Stimulated activated effector memory CD8-positive, alpha-beta T cell treated with anti-CD3 and anti-CD28 coated beads, Interleukin-12 subunit alpha, Interleukin-12 subunit beta, amount 100 ng/mL, for 72 hours (primary cell): ENCODE measurements around the gene DMD.

Experiments used
- ATAC-seq: fragments of 150-1000 bp; cut with Tn5 transposase; 2 replicates; pipeline ENCODE4 v1.10.0; 2021
- DNase-seq, 2 donors: peaks; one replicate each; pipeline ENCODE4 v3.0.0; 2021 to 2022; ENCODE audit warnings: low spot score in 2 of 2
- H3K27ac Mint-ChIP-seq: one replicate; pipeline ENCODE4 v1.8.0; 2022; ENCODE audit warnings: mild to moderate bottlenecking, mixed read lengths
- H3K36me3 Mint-ChIP-seq: one replicate; pipeline ENCODE4 v1.8.0; 2022; ENCODE audit warnings: mild to moderate bottlenecking, mixed read lengths
- H3K4me1 Mint-ChIP-seq: one replicate; pipeline ENCODE4 v1.8.0; 2022; ENCODE audit warnings: mixed read lengths
- H3K4me3 Mint-ChIP-seq: one replicate; pipeline ENCODE4 v1.8.0; 2022; ENCODE audit warnings: mild to moderate bottlenecking, mixed read lengths
- H3K9me3 Mint-ChIP-seq: one replicate; pipeline ENCODE4 v1.8.0; 2022; ENCODE audit warnings: mixed read lengths

DMD gene

GRCh38 chrX:32873786-32874185 lies 337.6 kb downstream of the DMD start:
- Mint-ChIP-seq H3K36me3 (no peaks in the 10 kb centered on the region), H3K27ac (no peak overlapping the region), H3K4me1 (no peaks in the 10 kb centered on the region), H3K9me3 (peaks cover 16% of the 10 kb centered on the region), H3K4me3 (no peak overlapping the region)
- ATAC-seq = no peak
- DNase-seq = no peak

GRCh38 chrX:32871636-32872035 lies 339.7 kb downstream of the DMD start:
- no peak overlapping the region for H3K4me3 Mint-ChIP-seq
- no peaks in the 10 kb centered on the region for H3K36me3 Mint-ChIP-seq
- peaks cover 16% of the 10 kb centered on the region for H3K9me3 Mint-ChIP-seq
- DNase-seq (no peak), ATAC-seq (no peak)
- H3K4me1 Mint-ChIP-seq = no peaks in the 10 kb centered on the region
- no peak overlapping the region for H3K27ac Mint-ChIP-seq

GRCh38 chrX:32868524-32868895 lies 342.8 kb downstream of the DMD start:
- Mint-ChIP-seq H3K4me3 (no peak overlapping the region), H3K9me3 (peaks cover 7% of the 10 kb centered on the region), H3K36me3 (no peaks in the 10 kb centered on the region), H3K4me1 (no peaks in the 10 kb centered on the region), H3K27ac (no peak overlapping the region)
- no peak for DNase-seq
- no peak for ATAC-seq

- Mint-ChIP-seq H3K36me3 (no peaks in the 10 kb centered on the region), H3K4me1 (no peaks in the 10 kb centered on the region), H3K4me3 (no peak overlapping the region), H3K9me3 (peaks cover 4% of the 10 kb centered on the region), H3K27ac (no peak overlapping the region)
- no peak for DNase-seq
- no peak for ATAC-seq
Observed at GRCh38 chrX:32867781-32868523, 343.4 kb downstream of the DMD start.

DNA sequence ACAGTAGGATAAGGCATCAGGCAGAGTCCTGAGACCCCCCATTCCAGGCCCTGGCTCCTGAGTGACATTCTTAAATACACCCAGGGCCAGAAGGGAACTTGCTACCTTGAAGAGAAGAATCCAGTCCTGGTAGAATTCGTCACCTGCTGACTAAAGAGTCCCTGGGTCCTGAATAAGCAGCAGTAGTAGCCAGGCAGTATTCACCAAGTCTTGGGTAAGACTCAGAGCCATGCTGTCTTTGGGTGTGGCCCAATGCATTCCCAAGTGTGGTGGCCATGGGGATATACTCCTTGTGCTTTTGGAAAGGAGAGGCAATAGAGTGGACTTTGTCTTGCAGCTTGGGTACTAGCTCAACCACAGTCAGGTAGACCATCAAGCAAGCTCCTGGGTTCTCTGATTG lies 359.1 kb downstream of the DMD start:
- Mint-ChIP-seq H3K36me3 (no peaks in the 10 kb centered on the region), H3K4me3 (no peak overlapping the region), H3K9me3 (no peaks in the 10 kb centered on the region), H3K4me1 (no peaks in the 10 kb centered on the region), H3K27ac (no peak overlapping the region)
- DNase-seq = no peak
- ATAC-seq = no peak

GRCh38 chrX:32851556-32851955 lies 359.8 kb downstream of the DMD start:
- H3K4me1 Mint-ChIP-seq = no peaks in the 10 kb centered on the region
- no peak for DNase-seq
- H3K27ac Mint-ChIP-seq = no peak overlapping the region
- ATAC-seq = no peak
- no peaks in the 10 kb centered on the region for H3K36me3 Mint-ChIP-seq
- H3K4me3 Mint-ChIP-seq = no peak overlapping the region
- no peaks in the 10 kb centered on the region for H3K9me3 Mint-ChIP-seq

DNA sequence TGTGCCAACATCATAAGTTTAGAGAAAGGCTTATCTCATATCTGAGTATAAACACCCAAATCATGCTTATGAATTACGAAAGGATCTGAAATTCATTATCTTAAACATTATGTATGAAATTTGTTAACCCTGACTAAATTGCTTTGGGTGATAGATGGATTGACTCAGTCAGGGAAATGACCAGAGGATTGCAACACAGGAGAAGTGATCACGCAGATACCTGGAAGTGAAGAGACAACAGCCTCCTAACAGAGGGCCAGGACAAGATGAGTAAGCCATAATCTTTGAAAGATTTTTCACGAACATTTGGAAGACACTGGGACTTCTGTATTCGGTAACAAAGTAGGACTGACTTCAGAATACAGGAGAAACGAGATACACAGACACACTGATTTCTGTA lies 363.4 kb downstream of the DMD start:
- ATAC-seq (no peak), DNase-seq (no peak)
- H3K9me3 Mint-ChIP-seq = peaks cover 5% of the 10 kb centered on the region
- H3K27ac Mint-ChIP-seq = no peak overlapping the region
- no peaks in the 10 kb centered on the region for H3K36me3 Mint-ChIP-seq
- no peak overlapping the region for H3K4me3 Mint-ChIP-seq
- no peaks in the 10 kb centered on the region for H3K4me1 Mint-ChIP-seq

- H3K36me3 Mint-ChIP-seq = no peaks in the 10 kb centered on the region
- H3K4me1 Mint-ChIP-seq = no peaks in the 10 kb centered on the region
- H3K27ac Mint-ChIP-seq = no peak overlapping the region
- H3K9me3 Mint-ChIP-seq = peaks cover 9% of the 10 kb centered on the region
- H3K4me3 Mint-ChIP-seq = no peak overlapping the region
- DNase-seq = no peak
- no peak for ATAC-seq
Observed at GRCh38 chrX:32842053-32842452, 369.3 kb downstream of the DMD start.

DNA sequence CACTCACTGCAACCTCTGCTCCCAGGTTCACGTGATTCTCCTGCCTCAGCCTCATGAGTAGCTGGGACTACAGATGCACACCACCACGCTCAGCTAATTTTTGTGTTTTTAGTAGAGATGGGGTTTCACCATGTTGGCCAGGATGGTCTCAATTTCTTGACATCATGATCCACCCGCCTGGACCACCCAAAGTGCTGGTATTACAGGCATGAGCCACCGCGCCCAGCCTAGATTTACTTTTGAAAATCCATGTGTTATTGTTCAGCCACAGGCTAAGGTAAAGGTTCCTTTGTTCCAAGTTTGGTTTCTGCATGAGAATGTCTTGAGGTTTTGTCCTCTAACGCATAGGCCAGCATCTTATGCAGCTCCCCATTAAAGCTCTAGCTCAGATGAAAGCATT lies 371.6 kb downstream of the DMD start:
- ATAC-seq (no peak), DNase-seq (no peak)
- Mint-ChIP-seq H3K36me3 (no peaks in the 10 kb centered on the region), H3K4me3 (no peak overlapping the region), H3K9me3 (peaks cover 6% of the 10 kb centered on the region), H3K27ac (no peak overlapping the region), H3K4me1 (no peaks in the 10 kb centered on the region)

- ATAC-seq = no peak
Observed at GRCh38 chrX:32825009-32825408, 386.3 kb downstream of the DMD start.

GRCh38 chrX:32804034-32804433 lies 407.3 kb downstream of the DMD start:
- Mint-ChIP-seq H3K9me3 (peaks cover 10% of the 10 kb centered on the region), H3K4me3 (no peak overlapping the region)
- no peak for ATAC-seq

More at GRCh38 chrX:32825009-32825408, 386.3 kb downstream of the DMD start:
- no peak overlapping the region for H3K4me3 Mint-ChIP-seq
- DNase-seq = no peak
- H3K4me1 Mint-ChIP-seq = no peaks in the 10 kb centered on the region
- no peaks in the 10 kb centered on the region for H3K36me3 Mint-ChIP-seq
- H3K9me3 Mint-ChIP-seq = peaks cover 4% of the 10 kb centered on the region
- no peak overlapping the region for H3K27ac Mint-ChIP-seq

GRCh38 chrX:32798990-32799389 lies 412.4 kb downstream of the DMD start:
- Mint-ChIP-seq H3K9me3 (peaks cover 3% of the 10 kb centered on the region), H3K4me1 (no peaks in the 10 kb centered on the region), H3K36me3 (no peaks in the 10 kb centered on the region), H3K4me3 (no peak overlapping the region), H3K27ac (no peak overlapping the region)
- DNase-seq = no peak
- ATAC-seq = no peak

More at GRCh38 chrX:32804034-32804433, 407.3 kb downstream of the DMD start:
- DNase-seq = no peak
- no peak overlapping the region for H3K27ac Mint-ChIP-seq
- H3K4me1 Mint-ChIP-seq = no peaks in the 10 kb centered on the region
- H3K36me3 Mint-ChIP-seq = no peaks in the 10 kb centered on the region

- Mint-ChIP-seq H3K36me3 (no peaks in the 10 kb centered on the region), H3K4me3 (no peak overlapping the region), H3K9me3 (peaks cover 3% of the 10 kb centered on the region), H3K4me1 (no peaks in the 10 kb centered on the region), H3K27ac (no peak overlapping the region)
- DNase-seq (no peak), ATAC-seq (no peak)
Observed at GRCh38 chrX:32788936-32789335, 422.4 kb downstream of the DMD start.

GRCh38 chrX:32780109-32780508 lies 431.2 kb downstream of the DMD start:
- Mint-ChIP-seq H3K9me3 (peaks cover 5% of the 10 kb centered on the region), H3K4me3 (no peak overlapping the region), H3K27ac (no peak overlapping the region), H3K4me1 (no peaks in the 10 kb centered on the region), H3K36me3 (no peaks in the 10 kb centered on the region)
- no peak for DNase-seq
- ATAC-seq = no peak

DNA sequence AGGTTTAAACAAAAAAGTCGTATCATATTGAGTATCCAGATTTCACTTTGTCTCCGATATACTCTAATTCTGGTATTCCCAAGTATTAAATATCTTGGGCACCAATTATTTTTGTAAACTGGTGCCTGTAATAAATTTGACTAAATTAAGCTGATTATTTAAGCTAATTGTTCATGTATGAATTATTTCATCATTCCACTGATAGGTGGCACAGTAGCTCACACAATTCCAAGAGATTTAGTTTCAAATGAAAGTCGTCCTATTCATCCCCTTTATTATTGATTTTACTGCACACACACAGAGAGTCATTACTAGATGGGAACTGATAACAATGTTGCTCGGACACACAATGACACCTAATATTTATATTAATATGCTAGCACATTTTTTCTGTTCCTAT lies 432.4 kb downstream of the DMD start:
- DNase-seq (no peak), ATAC-seq (no peak)
- Mint-ChIP-seq H3K4me3 (no peak overlapping the region), H3K36me3 (no peaks in the 10 kb centered on the region), H3K27ac (no peak overlapping the region), H3K4me1 (no peaks in the 10 kb centered on the region), H3K9me3 (peaks cover 5% of the 10 kb centered on the region)

GRCh38 chrX:32774966-32775365 lies 436.4 kb downstream of the DMD start:
- DNase-seq (no peak), ATAC-seq (no peak)
- Mint-ChIP-seq H3K36me3 (no peaks in the 10 kb centered on the region), H3K9me3 (peaks cover 6% of the 10 kb centered on the region), H3K27ac (no peak overlapping the region), H3K4me3 (no peak overlapping the region), H3K4me1 (no peaks in the 10 kb centered on the region)

- H3K36me3 Mint-ChIP-seq = no peaks in the 10 kb centered on the region
- H3K27ac Mint-ChIP-seq = no peak overlapping the region
- H3K4me3 Mint-ChIP-seq = no peak overlapping the region
- H3K9me3 Mint-ChIP-seq = peaks cover 8% of the 10 kb centered on the region
- DNase-seq (no peak), ATAC-seq (no peak)
- H3K4me1 Mint-ChIP-seq = no peaks in the 10 kb centered on the region
Observed at GRCh38 chrX:32749070-32749469, 462.3 kb downstream of the DMD start.
